Activated CD4-positive, alpha-beta T cell treated with anti-CD3 and anti-CD28 coated beads, Interleukin-2, Interleukin-4, amounts not matched to agents 100 ng/mL and 50 ng/mL, durations not matched to agents 16 hours and 8 hours (primary cell): ENCODE measurements around the gene STXBP3.
"Not testable (repeated sequence)": the region's sequence is repeated elsewhere in the genome, so short reads cannot be mapped to it uniquely, and the experiment has no call there.

Experiments used
- DNase-seq: peaks from one replicate; pipeline ENCODE4 v3.0.0-alpha.2; 2020; ENCODE audit warnings: low spot score

Gene STXBP3

GRCh38 chr1:108746382-108747170 is at the start of gene STXBP3:
Gene STXBP3 (plus strand): TSS chr1:108746674. CDS start chr1:108746738, 64 bp downstream.
- DNase-seq = peak; percentile 100

- no peak for DNase-seq
Measured at GRCh38 chr1:108699375-108700332, 46.8 kb upstream of the STXBP3 start.

- DNase-seq = no peak
Measured at GRCh38 chr1:108701176-108701849, 45.2 kb upstream of the STXBP3 start.

- DNase-seq = not testable (repeated sequence)
Measured at GRCh38 chr1:108702109-108702508, 44.4 kb upstream of the STXBP3 start.

GRCh38 chr1:108703939-108704338 is 42.5 kb upstream of the STXBP3 start:
- peak; percentile 77 for DNase-seq

GRCh38 chr1:108704496-108704895 is 42.0 kb upstream of the STXBP3 start:
- DNase-seq = no peak

- DNase-seq = no peak
Measured at GRCh38 chr1:108706643-108707042, 39.8 kb upstream of the STXBP3 start.

GRCh38 chr1:108708691-108709660 is 37.5 kb upstream of the STXBP3 start:
- peak; percentile 43 for DNase-seq

GRCh38 chr1:108712606-108713150 is 33.8 kb upstream of the STXBP3 start, which contains the start of gene FNDC7:
Gene FNDC7 (plus strand): TSS chr1:108712908. CDS start chr1:108712934, 26 bp downstream.
- no peak for DNase-seq

- no peak for DNase-seq
Measured at GRCh38 chr1:108715932-108716331, 30.5 kb upstream of the STXBP3 start.

GRCh38 chr1:108716437-108717230 is 29.8 kb upstream of the STXBP3 start:
- DNase-seq = no peak

GRCh38 chr1:108717774-108718316 is 28.6 kb upstream of the STXBP3 start:
- no peak for DNase-seq

- no peak for DNase-seq
Measured at GRCh38 chr1:108718927-108719655, 27.4 kb upstream of the STXBP3 start.

GRCh38 chr1:108719656-108720435 is 26.6 kb upstream of the STXBP3 start:
- DNase-seq = no peak

GRCh38 chr1:108722292-108722691 is 24.2 kb upstream of the STXBP3 start:
- DNase-seq = no peak

GRCh38 chr1:108725906-108726305 is 20.6 kb upstream of the STXBP3 start:
- DNase-seq = no peak

GRCh38 chr1:108728327-108728923 is 18.0 kb upstream of the STXBP3 start:
- no peak for DNase-seq

- no peak for DNase-seq
Measured at GRCh38 chr1:108729481-108729880, 17.0 kb upstream of the STXBP3 start.
